HepG2 (cell line): ENCODE measurements around the gene CLEC16A. TPM values are rescaled to one million over a fixed set of nuclear protein-coding genes. Genes with fewer than 3 reads are reported as not detected.
A peak's percentile ranks its signal among the peaks of the same experiment; 100 is the strongest.

Experiments used
- ARID2 ChIP-seq: sonication (generic); formaldehyde crosslinking; IDR thresholded peaks from 2 replicates; pipeline ENCODE4 v1.8.1; 2022; ENCODE audit warnings: mild to moderate bottlenecking, missing genetic modification reagents, borderline replicate concordance
- FOXO1 ChIP-seq: sonication (generic); formaldehyde crosslinking; IDR thresholded peaks from 2 replicates; pipeline ENCODE4 v1.4.0; 2020; ENCODE audit warnings: missing genetic modification reagents
- MED13 ChIP-seq: sonication (generic); formaldehyde crosslinking; IDR thresholded peaks from 2 replicates; pipeline ENCODE4 v1.5.0; 2020; ENCODE audit warnings: missing genetic modification reagents
- ZNF652 ChIP-seq: IDR thresholded peaks from 2 replicates; pipeline ENCODE4 v1.6.1; 2016; ENCODE audit warnings: low read depth, borderline replicate concordance
- polyA plus RNA-seq, 8 experiments: library from polyadenylated mRNA; depleted of rRNA in 3 of 8; stranded (reverse) in 7 of 8; unstranded in 1 of 8; fragments of >200 nt; fragmentation: Illumina TruSeq in 4 of 8; extraction: Trizol in 4 of 8; gene quantifications; 2 replicates each; pipeline versions ENCODE4 v1.2.1 to v1.2.3, GENCODE V29; 2011 to 2016; ENCODE audit warnings: low read depth in 4 of 8, missing spikeins in 1 of 8, mixed read lengths in 1 of 8; ENCODE audit not compliant: insufficient read depth in 1 of 8
- total RNA-seq, 5 experiments: library from RNA; depleted of rRNA; stranded (reverse); fragments of >200 nt; fragmentation: Illumina TruSeq; extraction: Trizol; gene quantifications; 2 replicates each; pipeline ENCODE4 v1.2.3, GENCODE V29; 2016; ENCODE audit warnings: low read depth in 1 of 5
- TF ChIP-seq, protein P1 (sequence below): sonication (generic); formaldehyde crosslinking; IDR thresholded peaks from 2 replicates; pipeline ENCODE4 v1.5.0; 2020; ENCODE audit warnings: mild to moderate bottlenecking, missing genetic modification reagents, borderline replicate concordance
- TF ChIP-seq, protein P2 (sequence below): sonication (generic); formaldehyde crosslinking; IDR thresholded peaks from 2 replicates; pipeline ENCODE4 v1.4.0; 2020; ENCODE audit warnings: missing genetic modification reagents
- TF ChIP-seq, protein P3 (sequence below): sonication (generic); formaldehyde crosslinking; IDR thresholded peaks from 2 replicates; pipeline ENCODE4 v1.9.0; 2021; ENCODE audit warnings: missing genetic modification reagents, borderline replicate concordance
- TF ChIP-seq, protein P4 (sequence below): sonication (generic); formaldehyde crosslinking; conservative IDR thresholded peaks from 2 replicates; pipeline ENCODE4 v1.4.0; 2020; ENCODE audit warnings: missing genetic modification reagents
- TF ChIP-seq, protein P5 (sequence below): sonication (generic); formaldehyde crosslinking; IDR thresholded peaks from 2 replicates; pipeline ENCODE4 v1.5.1; 2020; ENCODE audit warnings: missing genetic modification reagents, mild to moderate bottlenecking, borderline replicate concordance
- TF ChIP-seq, protein P6 (sequence below): sonication (generic); formaldehyde crosslinking; IDR thresholded peaks from 2 replicates; pipeline ENCODE4 v1.4.0; 2020; ENCODE audit warnings: mild to moderate bottlenecking, low read depth, missing genetic modification reagents
- TF ChIP-seq, protein P7 (sequence below): sonication (generic); formaldehyde crosslinking; IDR thresholded peaks from 2 replicates; pipeline ENCODE4 v1.4.0; 2020; ENCODE audit warnings: missing genetic modification reagents
- TF ChIP-seq, protein P8 (sequence below): sonication (generic); formaldehyde crosslinking; IDR thresholded peaks from 2 replicates; pipeline ENCODE4 v1.8.0; 2022; ENCODE audit warnings: missing genetic modification reagents, mild to moderate bottlenecking, inconsistent platforms, borderline replicate concordance

The CLEC16A gene
- total and polyA plus RNA-seq, 2 of the 13 experiments (the other 11 are each of a cell fraction or from before 2014, with no cell fraction given): 8.5 to 10.3 TPM

DNA sequence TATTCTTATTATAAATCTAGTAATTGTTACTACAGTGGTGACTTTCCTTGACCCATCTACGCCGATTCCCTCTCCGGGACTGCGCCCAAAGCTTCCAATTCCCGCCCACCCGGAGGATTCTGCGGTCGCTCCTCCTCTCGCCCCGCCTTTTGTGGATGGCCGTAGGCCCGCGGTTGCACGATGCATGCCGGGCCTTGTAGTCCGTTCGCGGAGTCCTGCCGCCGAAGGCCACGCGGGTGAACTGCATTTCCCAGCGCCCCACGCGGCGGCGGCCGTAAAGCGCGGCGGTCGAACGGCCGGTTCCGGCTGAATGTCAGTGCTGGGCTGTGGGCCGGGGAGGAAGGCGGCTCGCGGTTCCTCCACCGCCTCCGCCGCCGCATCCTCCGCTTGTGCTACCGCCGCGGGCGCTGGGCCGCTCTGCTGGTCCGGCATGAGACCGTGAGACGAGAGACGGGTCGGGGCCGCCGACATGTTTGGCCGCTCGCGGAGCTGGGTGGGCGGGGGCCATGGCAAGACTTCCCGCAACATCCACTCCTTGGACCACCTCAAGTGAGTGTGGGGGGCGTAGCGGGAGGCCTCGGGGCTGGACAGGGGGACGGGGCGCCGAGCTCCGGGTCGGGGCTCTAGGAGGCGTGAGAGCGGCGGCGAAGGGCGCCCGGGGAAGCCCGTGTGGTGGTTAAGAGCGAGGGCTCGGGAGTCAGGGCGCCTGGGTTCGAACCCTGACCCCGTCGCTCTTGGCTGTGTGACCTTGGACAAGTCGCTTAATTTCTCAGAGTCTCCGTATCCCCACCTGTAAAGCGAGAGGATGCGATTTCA, at the start of gene CLEC16A (continued):
- TF ChIP-seq, protein P1, sequence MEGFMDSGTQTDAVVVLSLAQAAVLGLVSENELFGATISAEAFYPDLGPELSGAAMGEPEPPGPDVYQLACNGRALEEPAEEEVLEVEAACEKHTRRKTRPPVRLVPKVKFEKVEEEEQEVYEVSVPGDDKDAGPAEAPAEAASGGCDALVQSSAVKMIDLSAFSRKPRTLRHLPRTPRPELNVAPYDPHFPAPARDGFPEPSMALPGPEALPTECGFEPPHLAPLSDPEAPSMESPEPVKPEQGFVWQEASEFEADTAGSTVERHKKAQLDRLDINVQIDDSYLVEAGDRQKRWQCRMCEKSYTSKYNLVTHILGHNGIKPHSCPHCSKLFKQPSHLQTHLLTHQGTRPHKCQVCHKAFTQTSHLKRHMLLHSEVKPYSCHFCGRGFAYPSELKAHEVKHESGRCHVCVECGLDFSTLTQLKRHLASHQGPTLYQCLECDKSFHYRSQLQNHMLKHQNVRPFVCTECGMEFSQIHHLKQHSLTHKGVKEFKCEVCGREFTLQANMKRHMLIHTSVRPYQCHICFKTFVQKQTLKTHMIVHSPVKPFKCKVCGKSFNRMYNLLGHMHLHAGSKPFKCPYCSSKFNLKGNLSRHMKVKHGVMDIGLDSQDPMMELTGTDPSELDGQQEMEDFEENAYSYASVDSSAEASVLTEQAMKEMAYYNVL (CRISPR knock-in tag): peak; percentile 65
- TF ChIP-seq MED13: peak; percentile 73; the same call in 1 of the 2 replicates
- TF ChIP-seq, protein P2, sequence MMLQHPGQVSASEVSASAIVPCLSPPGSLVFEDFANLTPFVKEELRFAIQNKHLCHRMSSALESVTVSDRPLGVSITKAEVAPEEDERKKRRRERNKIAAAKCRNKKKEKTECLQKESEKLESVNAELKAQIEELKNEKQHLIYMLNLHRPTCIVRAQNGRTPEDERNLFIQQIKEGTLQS (CRISPR knock-in tag): peak; percentile 61
- TF ChIP-seq ARID2 (CRISPR knock-in tag): peak; percentile 77; the same call in 1 of the 2 replicates
- TF ChIP-seq ZNF652 (CRISPR knock-in tag): no peak
- peak; percentile 93 for TF ChIP-seq FOXO1 (CRISPR knock-in tag)
- TF ChIP-seq, protein P3, sequence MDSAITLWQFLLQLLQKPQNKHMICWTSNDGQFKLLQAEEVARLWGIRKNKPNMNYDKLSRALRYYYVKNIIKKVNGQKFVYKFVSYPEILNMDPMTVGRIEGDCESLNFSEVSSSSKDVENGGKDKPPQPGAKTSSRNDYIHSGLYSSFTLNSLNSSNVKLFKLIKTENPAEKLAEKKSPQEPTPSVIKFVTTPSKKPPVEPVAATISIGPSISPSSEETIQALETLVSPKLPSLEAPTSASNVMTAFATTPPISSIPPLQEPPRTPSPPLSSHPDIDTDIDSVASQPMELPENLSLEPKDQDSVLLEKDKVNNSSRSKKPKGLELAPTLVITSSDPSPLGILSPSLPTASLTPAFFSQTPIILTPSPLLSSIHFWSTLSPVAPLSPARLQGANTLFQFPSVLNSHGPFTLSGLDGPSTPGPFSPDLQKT: peak; percentile 96
- TF ChIP-seq, protein P4, sequence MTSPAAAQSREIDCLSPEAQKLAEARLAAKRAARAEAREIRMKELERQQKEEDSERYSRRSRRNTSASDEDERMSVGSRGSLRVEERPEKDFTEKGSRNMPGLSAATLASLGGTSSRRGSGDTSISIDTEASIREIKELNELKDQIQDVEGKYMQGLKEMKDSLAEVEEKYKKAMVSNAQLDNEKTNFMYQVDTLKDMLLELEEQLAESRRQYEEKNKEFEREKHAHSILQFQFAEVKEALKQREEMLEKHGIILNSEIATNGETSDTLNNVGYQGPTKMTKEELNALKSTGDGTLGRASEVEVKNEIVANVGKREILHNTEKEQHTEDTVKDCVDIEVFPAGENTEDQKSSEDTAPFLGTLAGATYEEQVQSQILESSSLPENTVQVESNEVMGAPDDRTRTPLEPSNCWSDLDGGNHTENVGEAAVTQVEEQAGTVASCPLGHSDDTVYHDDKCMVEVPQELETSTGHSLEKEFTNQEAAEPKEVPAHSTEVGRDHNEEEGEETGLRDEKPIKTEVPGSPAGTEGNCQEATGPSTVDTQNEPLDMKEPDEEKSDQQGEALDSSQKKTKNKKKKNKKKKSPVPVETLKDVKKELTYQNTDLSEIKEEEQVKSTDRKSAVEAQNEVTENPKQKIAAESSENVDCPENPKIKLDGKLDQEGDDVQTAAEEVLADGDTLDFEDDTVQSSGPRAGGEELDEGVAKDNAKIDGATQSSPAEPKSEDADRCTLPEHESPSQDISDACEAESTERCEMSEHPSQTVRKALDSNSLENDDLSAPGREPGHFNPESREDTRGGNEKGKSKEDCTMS: 0 out of 2 replicates have a peak, but pooled peaks have one; percentile 60
- TF ChIP-seq, protein P5, sequence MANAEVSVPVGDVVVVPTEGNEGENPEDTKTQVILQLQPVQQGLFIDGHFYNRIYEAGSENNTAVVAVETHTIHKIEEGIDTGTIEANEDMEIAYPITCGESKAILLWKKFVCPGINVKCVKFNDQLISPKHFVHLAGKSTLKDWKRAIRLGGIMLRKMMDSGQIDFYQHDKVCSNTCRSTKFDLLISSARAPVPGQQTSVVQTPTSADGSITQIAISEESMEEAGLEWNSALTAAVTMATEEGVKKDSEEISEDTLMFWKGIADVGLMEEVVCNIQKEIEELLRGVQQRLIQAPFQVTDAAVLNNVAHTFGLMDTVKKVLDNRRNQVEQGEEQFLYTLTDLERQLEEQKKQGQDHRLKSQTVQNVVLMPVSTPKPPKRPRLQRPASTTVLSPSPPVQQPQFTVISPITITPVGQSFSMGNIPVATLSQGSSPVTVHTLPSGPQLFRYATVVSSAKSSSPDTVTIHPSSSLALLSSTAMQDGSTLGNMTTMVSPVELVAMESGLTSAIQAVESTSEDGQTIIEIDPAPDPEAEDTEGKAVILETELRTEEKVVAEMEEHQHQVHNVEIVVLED (CRISPR knock-in tag): peak; percentile 98
- TF ChIP-seq, protein P6, sequence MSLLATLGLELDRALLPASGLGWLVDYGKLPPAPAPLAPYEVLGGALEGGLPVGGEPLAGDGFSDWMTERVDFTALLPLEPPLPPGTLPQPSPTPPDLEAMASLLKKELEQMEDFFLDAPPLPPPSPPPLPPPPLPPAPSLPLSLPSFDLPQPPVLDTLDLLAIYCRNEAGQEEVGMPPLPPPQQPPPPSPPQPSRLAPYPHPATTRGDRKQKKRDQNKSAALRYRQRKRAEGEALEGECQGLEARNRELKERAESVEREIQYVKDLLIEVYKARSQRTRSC (CRISPR knock-in tag): no peak; the same call in 1 of the 2 replicates
- TF ChIP-seq, protein P7, sequence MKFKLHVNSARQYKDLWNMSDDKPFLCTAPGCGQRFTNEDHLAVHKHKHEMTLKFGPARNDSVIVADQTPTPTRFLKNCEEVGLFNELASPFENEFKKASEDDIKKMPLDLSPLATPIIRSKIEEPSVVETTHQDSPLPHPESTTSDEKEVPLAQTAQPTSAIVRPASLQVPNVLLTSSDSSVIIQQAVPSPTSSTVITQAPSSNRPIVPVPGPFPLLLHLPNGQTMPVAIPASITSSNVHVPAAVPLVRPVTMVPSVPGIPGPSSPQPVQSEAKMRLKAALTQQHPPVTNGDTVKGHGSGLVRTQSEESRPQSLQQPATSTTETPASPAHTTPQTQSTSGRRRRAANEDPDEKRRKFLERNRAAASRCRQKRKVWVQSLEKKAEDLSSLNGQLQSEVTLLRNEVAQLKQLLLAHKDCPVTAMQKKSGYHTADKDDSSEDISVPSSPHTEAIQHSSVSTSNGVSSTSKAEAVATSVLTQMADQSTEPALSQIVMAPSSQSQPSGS: peak; percentile 94
- TF ChIP-seq, protein P8, sequence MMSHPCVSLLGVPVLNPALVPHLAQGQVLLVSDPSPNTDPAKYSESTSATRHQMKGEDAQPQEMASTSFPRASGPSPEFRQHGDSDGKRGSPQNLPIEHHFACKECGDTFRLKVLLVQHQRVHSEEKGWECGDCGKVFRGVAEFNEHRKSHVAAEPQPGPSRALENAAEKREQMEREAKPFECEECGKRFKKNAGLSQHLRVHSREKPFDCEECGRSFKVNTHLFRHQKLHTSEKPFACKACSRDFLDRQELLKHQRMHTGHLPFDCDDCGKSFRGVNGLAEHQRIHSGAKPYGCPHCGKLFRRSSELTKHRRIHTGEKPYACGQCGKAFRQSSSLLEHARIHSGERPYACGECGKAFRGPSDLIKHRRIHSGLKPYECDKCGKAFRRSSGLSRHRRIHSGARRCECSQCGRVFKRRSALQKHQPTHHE: peak; percentile 90; the same call in 1 of the 2 replicates
